ENCODE data around the gene CIAO2B.
"Not testable (repeated sequence)": the region's sequence is repeated elsewhere in the genome, so short reads cannot be mapped to it uniquely, and the experiment has no call there.

Gene CIAO2B

DNA sequence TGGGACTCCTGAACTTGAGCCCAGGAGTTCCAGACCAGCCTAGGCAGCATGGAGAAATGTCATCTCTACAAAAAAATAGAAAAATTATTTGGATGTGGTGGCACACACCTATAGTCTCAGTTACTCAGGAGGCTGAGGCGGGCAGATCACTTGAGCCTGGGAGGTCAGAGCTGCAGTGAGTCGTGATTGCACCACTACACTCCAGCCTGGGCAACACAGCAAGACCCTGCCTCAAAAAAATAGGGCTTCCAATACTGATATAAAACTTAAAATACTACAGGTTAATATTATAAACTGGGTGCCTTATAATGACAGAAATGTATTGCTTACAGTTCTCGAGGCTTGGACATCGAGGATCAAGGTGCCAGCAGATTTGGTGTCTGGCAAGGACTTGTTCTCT is 11.7 kb upstream of the CIAO2B start:
- TF ChIP-seq, protein P1, sequence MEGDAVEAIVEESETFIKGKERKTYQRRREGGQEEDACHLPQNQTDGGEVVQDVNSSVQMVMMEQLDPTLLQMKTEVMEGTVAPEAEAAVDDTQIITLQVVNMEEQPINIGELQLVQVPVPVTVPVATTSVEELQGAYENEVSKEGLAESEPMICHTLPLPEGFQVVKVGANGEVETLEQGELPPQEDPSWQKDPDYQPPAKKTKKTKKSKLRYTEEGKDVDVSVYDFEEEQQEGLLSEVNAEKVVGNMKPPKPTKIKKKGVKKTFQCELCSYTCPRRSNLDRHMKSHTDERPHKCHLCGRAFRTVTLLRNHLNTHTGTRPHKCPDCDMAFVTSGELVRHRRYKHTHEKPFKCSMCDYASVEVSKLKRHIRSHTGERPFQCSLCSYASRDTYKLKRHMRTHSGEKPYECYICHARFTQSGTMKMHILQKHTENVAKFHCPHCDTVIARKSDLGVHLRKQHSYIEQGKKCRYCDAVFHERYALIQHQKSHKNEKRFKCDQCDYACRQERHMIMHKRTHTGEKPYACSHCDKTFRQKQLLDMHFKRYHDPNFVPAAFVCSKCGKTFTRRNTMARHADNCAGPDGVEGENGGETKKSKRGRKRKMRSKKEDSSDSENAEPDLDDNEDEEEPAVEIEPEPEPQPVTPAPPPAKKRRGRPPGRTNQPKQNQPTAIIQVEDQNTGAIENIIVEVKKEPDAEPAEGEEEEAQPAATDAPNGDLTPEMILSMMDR (conservative IDR thresholded peaks at IDR 0.05; ENCODE audit: low read depth): no peak
- H3K27ac ChIP-seq: peak overlapping the region; percentile 42; the same call in 1 of the 2 replicates
- ChIA-PET POLR2A (ENCODE audit: low non-redundant PET) (no interaction called here), CTCF (interaction anchor here (0.6 to 1.0 kb wide), 4 partner anchors 50 to 239 kb away, joined by 3 to 7 read pairs (median 4); no protein-coding TSS in a partner anchor)
- DNase-seq (ENCODE audit: low spot score): no peak

DNA sequence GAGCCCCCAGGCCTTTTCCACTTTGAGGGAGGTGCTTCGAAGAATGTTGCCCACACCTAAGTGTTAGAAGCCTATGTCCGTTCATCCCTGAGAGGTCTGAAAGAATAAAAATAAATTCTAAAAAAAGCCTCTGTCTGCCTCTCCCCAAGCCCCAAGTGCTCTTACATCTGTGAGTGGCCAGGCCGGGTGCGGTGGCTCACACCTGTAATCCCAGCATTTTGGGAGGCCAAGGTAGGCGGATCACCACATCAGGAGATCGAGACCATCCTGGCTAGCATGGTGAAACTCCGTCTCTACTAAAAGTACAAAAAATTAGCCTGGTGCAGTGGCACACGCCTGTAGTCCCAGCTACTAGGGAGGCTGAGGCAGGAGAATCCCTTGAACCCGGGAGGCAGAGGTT is 10.8 kb upstream of the CIAO2B start:
- POLR2A ChIA-PET (ENCODE audit: low non-redundant PET); DNase-seq (ENCODE audit: low spot score): not testable (repeated sequence)
- CTCF ChIA-PET: interaction anchor here (1.0 to 2.7 kb wide), 2 partner anchors 9 to 49 kb away, joined by 4 to 6 read pairs; no protein-coding TSS in a partner anchor
- peak overlapping the region; percentile 42 for H3K27ac ChIP-seq

DNA sequence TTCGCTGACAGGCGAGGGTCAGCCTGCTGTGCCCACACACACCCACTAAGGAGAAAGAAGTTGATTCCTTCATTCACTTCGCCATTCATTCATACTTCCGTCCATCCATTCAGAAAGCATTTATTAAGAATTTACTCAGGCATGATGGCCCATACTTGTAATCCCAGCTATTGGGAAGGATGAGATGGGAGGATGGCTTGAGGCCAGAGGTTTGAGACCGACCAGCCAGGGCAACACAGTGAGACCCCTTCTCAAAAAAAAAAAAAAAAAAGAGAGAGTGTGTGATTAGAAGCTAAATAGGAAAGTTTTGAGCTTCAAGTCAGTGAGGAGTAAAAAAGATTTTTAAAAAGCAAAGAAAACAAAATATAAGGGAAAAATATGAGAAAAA is 9.8 kb upstream of the CIAO2B start:
- POLR2A ChIA-PET (ENCODE audit: low non-redundant PET): interaction anchor here (0.6 kb wide), 1 partner anchor 8 kb away, joined by 3 read pairs; no protein-coding TSS in a partner anchor
- no peak for DNase-seq (ENCODE audit: low spot score)
- peak overlapping the region; percentile 42 for H3K27ac ChIP-seq
- TF ChIP-seq, protein P1 (conservative IDR thresholded peaks at IDR 0.05; ENCODE audit: low read depth): no peak
- CTCF ChIA-PET: interaction anchor here (2.7 kb wide), 1 partner anchor 10 kb away, joined by 6 read pairs; no protein-coding TSS in a partner anchor

DNA sequence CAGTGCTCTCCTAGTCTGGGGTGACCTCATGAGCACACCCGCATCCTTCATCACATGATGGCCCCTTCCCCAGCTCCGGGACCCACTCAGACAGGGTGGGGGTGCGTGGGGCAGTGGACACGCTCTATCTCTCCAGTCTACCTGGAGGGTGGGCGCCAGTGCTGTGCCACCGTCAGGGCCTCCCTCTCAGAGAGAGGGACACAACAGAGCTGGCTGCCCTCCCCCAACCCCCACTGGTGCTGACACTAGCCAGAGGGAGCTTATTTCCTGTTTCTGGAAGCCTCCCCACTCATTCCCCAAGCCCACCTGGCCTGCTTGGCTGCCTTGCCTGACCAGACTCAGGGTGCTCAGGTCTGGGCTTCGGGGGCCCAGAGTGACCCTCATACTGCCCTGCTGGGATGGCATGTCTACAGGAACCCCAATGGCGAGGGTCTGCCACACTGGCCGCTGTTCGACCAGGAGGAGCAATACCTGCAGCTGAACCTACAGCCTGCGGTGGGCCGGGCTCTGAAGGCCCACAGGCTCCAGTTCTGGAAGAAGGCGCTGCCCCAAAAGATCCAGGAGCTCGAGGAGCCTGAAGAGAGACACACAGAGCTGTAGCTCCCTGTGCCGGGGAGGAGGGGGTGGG is 9.3 kb upstream of the CIAO2B start:
- ChIA-PET CTCF (interaction anchor here (1.6 to 2.7 kb wide), 2 partner anchors 10 to 49 kb away, joined by 6 to 12 read pairs; no protein-coding TSS in a partner anchor), POLR2A (ENCODE audit: low non-redundant PET) (interaction anchor here (0.6 kb wide), 1 partner anchor 28 kb away, joined by 3 read pairs; no protein-coding TSS in a partner anchor)
- TF ChIP-seq, protein P1 (conservative IDR thresholded peaks at IDR 0.05; ENCODE audit: low read depth): no peak
- DNase-seq (ENCODE audit: low spot score): no peak
- peak overlapping the region; percentile 24 for H3K27ac ChIP-seq

DNA sequence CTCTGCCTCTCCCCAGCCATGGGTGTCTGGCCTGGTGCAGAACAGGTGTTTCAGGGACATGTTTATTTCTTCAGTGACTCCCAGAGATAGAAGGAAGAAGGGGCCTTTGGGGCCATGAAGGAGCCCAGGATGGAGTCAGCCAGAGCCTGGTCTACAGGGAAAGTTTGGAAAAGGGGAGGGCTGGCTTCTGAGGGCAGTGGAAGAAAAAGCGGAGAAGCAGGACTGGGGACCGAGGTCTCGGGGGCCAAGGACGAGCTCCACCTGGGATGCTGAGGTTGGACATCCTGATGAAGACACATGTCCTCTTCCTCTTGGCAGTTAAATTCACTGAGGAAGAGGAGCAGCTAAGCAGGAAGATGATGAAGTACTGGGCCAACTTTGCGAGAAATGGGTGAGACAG is 8.8 kb upstream of the CIAO2B start:
- POLR2A ChIA-PET (ENCODE audit: low non-redundant PET): interaction anchor here (0.6 kb wide), 1 partner anchor 27 kb away, joined by 3 read pairs; no protein-coding TSS in a partner anchor

GRCh38 chr16:66940236-66940635 is 6.0 kb upstream of the CIAO2B start:
- H3K27ac ChIP-seq: 0 out of 2 replicates have a peak overlapping the region, but pooled peaks have one; percentile 24
- TF ChIP-seq, protein P1 (conservative IDR thresholded peaks at IDR 0.05; ENCODE audit: low read depth): no peak
- POLR2A ChIA-PET (ENCODE audit: low non-redundant PET): no interaction called here
- DNase-seq (ENCODE audit: low spot score): no peak
- CTCF ChIA-PET: interaction anchor here (1.0 to 1.1 kb wide), 2 partner anchors 45 to 110 kb away, joined by 3 to 8 read pairs; partner anchors contain the start of gene NAE1

More for the DNA sequence above, 8.8 kb upstream of the CIAO2B start:
- H3K27ac ChIP-seq: peak overlapping the region; percentile 24
- CTCF ChIA-PET: interaction anchor here (0.6 to 2.7 kb wide), 3 partner anchors 11 to 48 kb away, joined by 4 to 12 read pairs (median 6); no protein-coding TSS in a partner anchor
- no peak for DNase-seq (ENCODE audit: low spot score)
- TF ChIP-seq, protein P1 (conservative IDR thresholded peaks at IDR 0.05; ENCODE audit: low read depth): no peak

GRCh38 chr16:66939366-66939765 is 5.2 kb upstream of the CIAO2B start:
- POLR2A ChIA-PET (ENCODE audit: low non-redundant PET): no interaction called here
- no peak for DNase-seq (ENCODE audit: low spot score)

More at GRCh38 chr16:66939366-66939765, 5.2 kb upstream of the CIAO2B start:
- TF ChIP-seq, protein P1 (conservative IDR thresholded peaks at IDR 0.05; ENCODE audit: low read depth): no peak
- CTCF ChIA-PET: interaction anchor here (0.6 to 1.1 kb wide), 2 partner anchors 44 to 534 kb away, joined by 8 read pairs; no protein-coding TSS in a partner anchor
- H3K27ac ChIP-seq: no peak overlapping the region

Data from RWPE1 (cell line).